ENCODE data around the gene MAN1A1.

DNA sequence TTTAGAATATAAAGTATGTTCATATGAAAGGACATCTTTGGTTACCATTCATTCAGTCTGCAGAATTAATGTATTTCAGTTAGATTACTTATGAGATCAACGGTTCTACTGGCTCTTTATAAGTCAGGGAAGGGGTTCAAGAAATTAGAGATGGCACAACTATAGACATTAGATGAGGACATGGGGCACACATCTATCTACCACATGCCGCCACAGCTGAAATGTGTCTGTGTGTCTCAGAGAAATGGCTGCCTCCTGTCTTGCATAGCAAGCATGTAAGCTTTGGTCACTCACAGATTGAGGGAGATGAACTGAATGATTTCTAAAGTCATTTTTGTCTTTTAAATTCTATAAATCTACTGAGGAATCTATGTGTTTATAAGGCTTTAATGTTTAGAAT lies 142.2 kb downstream of the MAN1A1 start:
- TF ChIP-seq NFRKB (IDR thresholded peaks at IDR 0.05) (no peak), HDGF (IDR thresholded peaks at IDR 0.05; ENCODE audit: borderline replicate concordance) (no peak), L3MBTL2 (conservative IDR thresholded peaks at IDR 0.05) (no peak), ARNT (IDR thresholded peaks at IDR 0.05) (no peak), FOXK2 (IDR thresholded peaks at IDR 0.05) (no peak), FOXA1 (IDR thresholded peaks at IDR 0.05) (no peak), ELF4 (IDR thresholded peaks at IDR 0.05) (no peak), TARDBP (IDR thresholded peaks at IDR 0.05) (no peak)
- TF ChIP-seq, protein P1, sequence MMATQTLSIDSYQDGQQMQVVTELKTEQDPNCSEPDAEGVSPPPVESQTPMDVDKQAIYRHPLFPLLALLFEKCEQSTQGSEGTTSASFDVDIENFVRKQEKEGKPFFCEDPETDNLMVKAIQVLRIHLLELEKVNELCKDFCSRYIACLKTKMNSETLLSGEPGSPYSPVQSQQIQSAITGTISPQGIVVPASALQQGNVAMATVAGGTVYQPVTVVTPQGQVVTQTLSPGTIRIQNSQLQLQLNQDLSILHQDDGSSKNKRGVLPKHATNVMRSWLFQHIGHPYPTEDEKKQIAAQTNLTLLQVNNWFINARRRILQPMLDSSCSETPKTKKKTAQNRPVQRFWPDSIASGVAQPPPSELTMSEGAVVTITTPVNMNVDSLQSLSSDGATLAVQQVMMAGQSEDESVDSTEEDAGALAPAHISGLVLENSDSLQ (IDR thresholded peaks at IDR 0.05), result no peak
